ENCODE results near the gene REPS1.
A peak's percentile ranks its signal among the peaks of the same experiment; 100 is the strongest.

The REPS1 gene

DNA sequence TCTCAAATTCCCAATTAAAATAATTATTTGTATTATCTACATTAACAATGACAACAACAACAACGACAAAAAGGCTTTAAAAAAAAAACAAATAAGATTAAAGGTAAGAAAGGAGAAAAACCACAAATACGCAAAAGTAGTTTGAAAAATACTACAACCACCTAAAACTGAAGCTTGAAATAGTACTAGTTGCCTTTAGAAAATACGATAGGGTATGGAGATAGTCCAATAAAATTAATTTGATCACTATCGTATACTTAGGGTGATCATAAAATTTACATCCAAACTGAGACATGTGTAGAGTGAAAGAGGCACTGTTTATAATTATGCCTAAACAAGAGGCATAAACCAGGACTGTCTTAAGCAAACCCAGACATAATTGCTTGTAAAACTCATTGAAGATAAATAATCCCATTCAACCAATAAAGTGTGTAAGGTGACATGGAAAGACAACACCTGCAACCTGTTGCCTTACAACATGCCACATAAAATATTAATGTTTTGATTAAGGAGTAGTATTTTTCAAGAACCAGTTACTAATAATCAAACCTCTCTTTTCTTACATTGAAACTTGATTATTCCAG lies 22.7 kb downstream of the REPS1 start:
- TF ChIP-seq, protein P1, sequence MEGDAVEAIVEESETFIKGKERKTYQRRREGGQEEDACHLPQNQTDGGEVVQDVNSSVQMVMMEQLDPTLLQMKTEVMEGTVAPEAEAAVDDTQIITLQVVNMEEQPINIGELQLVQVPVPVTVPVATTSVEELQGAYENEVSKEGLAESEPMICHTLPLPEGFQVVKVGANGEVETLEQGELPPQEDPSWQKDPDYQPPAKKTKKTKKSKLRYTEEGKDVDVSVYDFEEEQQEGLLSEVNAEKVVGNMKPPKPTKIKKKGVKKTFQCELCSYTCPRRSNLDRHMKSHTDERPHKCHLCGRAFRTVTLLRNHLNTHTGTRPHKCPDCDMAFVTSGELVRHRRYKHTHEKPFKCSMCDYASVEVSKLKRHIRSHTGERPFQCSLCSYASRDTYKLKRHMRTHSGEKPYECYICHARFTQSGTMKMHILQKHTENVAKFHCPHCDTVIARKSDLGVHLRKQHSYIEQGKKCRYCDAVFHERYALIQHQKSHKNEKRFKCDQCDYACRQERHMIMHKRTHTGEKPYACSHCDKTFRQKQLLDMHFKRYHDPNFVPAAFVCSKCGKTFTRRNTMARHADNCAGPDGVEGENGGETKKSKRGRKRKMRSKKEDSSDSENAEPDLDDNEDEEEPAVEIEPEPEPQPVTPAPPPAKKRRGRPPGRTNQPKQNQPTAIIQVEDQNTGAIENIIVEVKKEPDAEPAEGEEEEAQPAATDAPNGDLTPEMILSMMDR (conservative IDR thresholded peaks at IDR 0.05; ENCODE audit: low read depth): no peak
- no peak for DNase-seq (ENCODE audit: low spot score)
- ChIA-PET POLR2A (ENCODE audit: low non-redundant PET) (no interaction called here), CTCF (interaction anchor here (0.6 to 0.7 kb wide), 2 partner anchors 53 to 478 kb away, joined by 3 to 8 read pairs; no protein-coding TSS in a partner anchor)
- H3K27ac ChIP-seq: no peak overlapping the region

DNA sequence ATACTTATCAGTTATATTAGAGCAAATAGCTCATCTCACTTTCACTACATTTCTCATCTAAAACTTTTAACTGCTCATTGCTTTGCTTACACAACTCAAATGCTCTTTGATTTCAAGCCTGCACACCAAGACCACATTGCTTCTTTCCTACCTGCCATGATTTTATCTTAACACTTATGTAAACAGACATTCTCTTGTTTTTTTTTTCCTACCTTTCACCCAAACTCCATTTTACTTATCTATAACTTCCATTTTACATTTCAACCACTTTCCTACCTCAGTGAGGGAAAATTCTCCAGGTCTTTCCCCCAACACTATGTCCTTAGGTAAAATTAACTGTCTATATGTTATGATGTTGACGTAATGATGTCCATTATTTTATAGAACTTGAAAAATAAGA lies 24.0 kb downstream of the REPS1 start:
- POLR2A ChIA-PET (ENCODE audit: low non-redundant PET): no interaction called here
- no peak overlapping the region for H3K27ac ChIP-seq
- CTCF ChIA-PET: interaction anchor here (0.5 kb wide), 1 partner anchor 9 kb away, joined by 3 read pairs; no protein-coding TSS in a partner anchor
- no peak for DNase-seq (ENCODE audit: low spot score)
- TF ChIP-seq, protein P1 (conservative IDR thresholded peaks at IDR 0.05; ENCODE audit: low read depth): no peak

DNA sequence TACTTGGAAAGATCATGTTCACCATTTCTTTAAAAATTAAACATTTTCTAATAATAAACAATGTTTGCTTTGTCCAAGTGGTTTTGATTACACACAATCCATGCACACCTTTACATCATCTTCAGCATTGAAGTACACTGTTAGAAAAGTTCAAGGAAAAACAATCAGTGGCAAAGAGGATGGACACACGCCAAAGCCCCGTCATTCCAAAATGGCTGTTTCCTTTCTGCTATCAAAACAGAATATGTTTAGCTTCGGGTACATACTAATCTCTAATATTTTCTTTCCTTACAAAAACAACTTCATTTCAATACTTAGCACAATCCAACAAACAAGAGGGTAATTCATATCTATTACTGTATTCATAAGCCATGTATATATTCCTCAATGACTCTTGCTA lies 24.5 kb downstream of the REPS1 start:
- TF ChIP-seq, protein P1 (conservative IDR thresholded peaks at IDR 0.05; ENCODE audit: low read depth): no peak
- no peak overlapping the region for H3K27ac ChIP-seq
- CTCF ChIA-PET: no interaction called here
- no peak for DNase-seq (ENCODE audit: low spot score)
- POLR2A ChIA-PET (ENCODE audit: low non-redundant PET): no interaction called here

DNA sequence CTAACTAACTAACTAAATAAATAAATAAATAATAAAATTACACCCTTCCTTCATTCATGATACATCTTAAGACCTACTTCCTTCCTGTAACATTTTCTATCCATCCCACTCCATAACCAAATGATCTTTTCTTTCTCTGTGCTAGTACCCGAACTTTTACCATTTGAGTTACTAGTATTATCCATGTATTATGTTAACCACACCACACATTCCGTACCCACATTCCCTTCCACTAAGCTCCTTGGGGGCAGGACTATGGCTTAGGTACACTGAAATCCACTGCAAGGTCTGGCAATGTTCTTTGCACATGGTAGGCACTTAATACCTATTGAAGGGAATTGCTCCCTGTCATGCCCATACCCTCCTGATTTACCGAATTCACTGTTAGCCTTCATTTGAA lies 24.9 kb downstream of the REPS1 start:
- CTCF ChIA-PET: no interaction called here
- POLR2A ChIA-PET (ENCODE audit: low non-redundant PET): no interaction called here
- H3K27ac ChIP-seq: no peak overlapping the region
- TF ChIP-seq, protein P1 (conservative IDR thresholded peaks at IDR 0.05; ENCODE audit: low read depth): no peak
- no peak for DNase-seq (ENCODE audit: low spot score)

DNA sequence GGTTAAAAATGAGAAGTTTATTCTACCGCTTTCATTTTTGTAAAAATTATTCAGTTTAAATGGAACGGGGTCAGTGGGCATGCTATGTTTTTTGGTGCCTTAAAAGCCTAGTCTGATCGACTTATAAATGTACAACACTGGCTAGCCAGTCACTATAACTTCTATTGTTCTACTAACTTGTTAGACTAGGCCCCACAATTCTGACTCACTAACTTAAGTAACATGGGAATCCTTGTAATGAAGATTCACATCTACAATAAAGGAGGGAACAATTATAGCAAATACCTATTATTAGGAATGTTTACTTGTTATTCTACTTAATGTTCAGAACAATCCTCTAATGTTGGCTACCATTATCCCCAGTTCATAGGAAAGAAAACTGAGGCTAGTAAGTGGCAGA lies 28.5 kb downstream of the REPS1 start:
- ChIA-PET POLR2A (ENCODE audit: low non-redundant PET) (no interaction called here), CTCF (no interaction called here)
- DNase-seq (ENCODE audit: low spot score): peak; percentile 11
- no peak overlapping the region for H3K27ac ChIP-seq
- TF ChIP-seq, protein P1 (conservative IDR thresholded peaks at IDR 0.05; ENCODE audit: low read depth): no peak

DNA sequence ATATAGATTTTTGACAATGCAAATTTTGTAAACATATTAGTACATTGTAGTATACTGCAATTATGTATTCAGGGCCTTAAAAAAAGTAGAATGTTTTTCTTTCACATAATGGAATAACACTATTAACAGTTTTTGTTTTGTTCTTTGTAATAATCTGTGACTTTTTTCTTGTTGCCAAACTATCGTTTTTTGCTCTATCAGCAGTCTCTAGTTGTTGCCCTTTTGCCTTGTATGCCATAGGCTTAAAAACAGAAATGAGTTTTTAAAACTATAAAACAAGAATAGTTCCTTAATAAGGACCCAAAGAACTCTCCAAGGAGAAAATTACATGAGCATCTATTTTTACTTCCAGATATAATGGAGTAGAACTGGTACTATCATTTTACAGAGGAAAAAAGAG lies 29.5 kb downstream of the REPS1 start:
- DNase-seq (ENCODE audit: low spot score): no peak
- TF ChIP-seq, protein P1 (conservative IDR thresholded peaks at IDR 0.05; ENCODE audit: low read depth): no peak
- POLR2A ChIA-PET (ENCODE audit: low non-redundant PET): no interaction called here
- CTCF ChIA-PET: no interaction called here
- H3K27ac ChIP-seq: no peak overlapping the region
